RWPE1 (cell line): ENCODE measurements around the gene GPBAR1.

ENCODE experiments used
- CTCF ChIA-PET: fragments of 350-600 bp; sonication (Branson Sonifier 250); formaldehyde crosslinking; extraction: SDS; loops from one replicate; lab custom pipeline; 2021; lab: Yijun Ruan, JAX
- POLR2A ChIA-PET: fragments of 400-600 bp; formaldehyde crosslinking; extraction: SDS; loops from one replicate; lab custom pipeline; 2020; ENCODE audit warnings: antibody characterized with exemption; ENCODE audit not compliant: low non-redundant PET; lab: Yijun Ruan, JAX
- DNase-seq: peaks from one replicate; pipeline ENCODE4 v3.0.0; 2012; ENCODE audit warnings: low spot score
- H3K27ac ChIP-seq: fragments of 450-650 bp; 2 replicates; pipeline ENCODE4 v1.5.1; 2017
- CTCF ChIP-seq: fragments of 450-650 bp; conservative IDR thresholded peaks from 2 replicates; pipeline ENCODE4 v1.5.1; 2017; ENCODE audit warnings: low read depth, mild to moderate bottlenecking

Gene GPBAR1

GRCh38 chr2:218296847-218297246, 36.0 kb downstream of the GPBAR1 start:
- ChIA-PET CTCF (interaction anchor here (1.0 kb wide), 1 partner anchor 25 kb away, joined by 3 read pairs; no protein-coding TSS in a partner anchor), POLR2A (interaction anchor here (1.5 kb wide), 1 partner anchor 10 kb away, joined by 5 read pairs; no protein-coding TSS in a partner anchor)
- no peak for TF ChIP-seq CTCF
- H3K27ac ChIP-seq = peak overlapping the region; percentile 95
- DNase-seq = no peak

DNA sequence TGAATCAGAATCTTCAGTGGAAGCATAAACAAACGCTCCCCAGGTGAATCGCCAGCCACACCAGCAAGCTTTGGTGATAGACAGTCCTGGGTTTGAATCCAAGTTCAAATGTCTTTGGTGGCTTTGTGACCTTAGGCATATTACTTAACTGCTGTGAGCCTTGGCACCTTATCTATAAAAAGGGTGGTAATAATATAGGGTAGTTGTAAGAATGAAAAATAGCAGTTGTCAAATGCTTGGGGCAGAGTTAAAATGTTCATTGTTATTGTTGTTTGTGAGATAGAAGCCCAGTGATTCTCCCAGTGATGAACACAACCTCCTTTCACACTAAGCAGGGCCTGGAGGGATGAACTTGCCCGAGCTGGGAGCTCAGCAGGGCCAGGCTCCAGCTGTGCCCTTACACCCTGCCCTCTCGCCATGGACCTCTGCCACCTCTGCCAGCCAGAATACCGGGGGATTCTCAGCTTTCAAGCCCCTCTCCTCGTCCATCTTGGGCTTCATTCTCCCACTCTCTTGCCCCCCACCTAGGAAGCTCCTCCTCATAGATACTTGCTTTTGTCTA, 37.6 kb downstream of the GPBAR1 start:
- POLR2A ChIA-PET = interaction anchor here (0.6 to 1.8 kb wide), 4 partner anchors 12 to 69 kb away, joined by 3 to 19 read pairs (median 6); no protein-coding TSS in a partner anchor
- no peak for TF ChIP-seq CTCF
- DNase-seq = no peak
- CTCF ChIA-PET = interaction anchor here (0.6 to 1.5 kb wide), 4 partner anchors 22 to 547 kb away, joined by 3 to 6 read pairs (median 3); partner anchors contain the start of gene CATIP
- H3K27ac ChIP-seq = peak overlapping the region; percentile 95

- no peak for DNase-seq
- CTCF ChIA-PET = interaction anchor here (0.6 to 0.8 kb wide), 2 partner anchors 15 to 30 kb away, joined by 3 to 5 read pairs; partner anchors contain the start of gene PNKD
- TF ChIP-seq CTCF = no peak
- POLR2A ChIA-PET = no interaction called here
- H3K27ac ChIP-seq = peak overlapping the region; percentile 95; the same call in 1 of the 2 replicates
These were observed 39.3 kb downstream of the GPBAR1 start for GRCh38 chr2:218300141-218300540.

- no peak overlapping the region; the same call in 1 of the 2 replicates for H3K27ac ChIP-seq
- no peak for DNase-seq
- TF ChIP-seq CTCF = peak; percentile 93
- ChIA-PET CTCF (interaction anchor here (0.6 to 1.7 kb wide), 7 partner anchors 8 to 342 kb away, joined by 3 to 31 read pairs (median 5); partner anchors contain the start of gene CATIP), POLR2A (interaction anchor here (0.6 kb wide), 2 partner anchors 8 to 27 kb away, joined by 3 read pairs; no protein-coding TSS in a partner anchor)
These were observed 40.5 kb downstream of the GPBAR1 start for GRCh38 chr2:218301176-218301819.

- no peak overlapping the region for H3K27ac ChIP-seq
- no peak for TF ChIP-seq CTCF
- DNase-seq = no peak
- ChIA-PET CTCF (interaction anchor here (0.6 kb wide), 1 partner anchor 76 kb away, joined by 4 read pairs; no protein-coding TSS in a partner anchor), POLR2A (no interaction called here)
These were observed 44.6 kb downstream of the GPBAR1 start for GRCh38 chr2:218305383-218305782.

DNA sequence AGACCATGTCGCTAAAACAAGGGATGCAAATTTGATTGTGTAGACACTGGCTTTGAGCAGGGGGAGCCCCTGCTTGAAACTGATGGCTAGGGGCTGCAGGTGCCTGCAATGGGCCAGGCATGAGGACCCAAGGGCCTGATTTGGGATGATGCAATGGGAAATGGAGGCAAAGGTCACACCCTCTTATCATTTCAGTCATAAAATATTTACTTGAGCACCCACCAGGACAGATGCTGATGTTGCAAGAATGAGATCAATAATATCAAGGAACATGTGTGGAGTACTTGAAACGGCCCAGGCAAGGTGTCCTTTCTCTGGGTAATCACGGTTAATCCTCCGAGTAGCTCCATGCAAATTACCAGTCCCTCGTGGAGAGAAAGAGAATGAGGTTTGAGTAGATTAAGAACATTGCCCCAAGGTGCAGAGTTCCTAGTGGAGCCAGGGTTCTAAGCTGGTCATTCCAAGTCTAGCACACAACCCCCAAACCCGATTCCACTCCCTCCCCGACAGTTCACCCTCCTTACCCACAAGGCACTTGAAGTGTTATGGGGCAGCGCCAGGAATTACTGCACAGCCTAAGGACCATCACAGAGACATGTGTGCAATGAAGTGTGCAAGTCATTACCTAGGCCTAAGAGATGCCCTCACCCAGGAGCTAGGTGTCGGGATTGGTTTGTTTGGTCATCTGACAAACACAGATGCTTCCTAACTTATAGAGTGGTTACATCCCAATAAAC, 45.5 kb downstream of the GPBAR1 start:
- DNase-seq = no peak
- CTCF ChIA-PET = interaction anchor here (1.5 kb wide), 1 partner anchor 14 kb away, joined by 3 read pairs; no protein-coding TSS in a partner anchor
- no peak for TF ChIP-seq CTCF
- POLR2A ChIA-PET = no interaction called here
- no peak overlapping the region for H3K27ac ChIP-seq
